ENCODE data around the gene MRC2.

DNA sequence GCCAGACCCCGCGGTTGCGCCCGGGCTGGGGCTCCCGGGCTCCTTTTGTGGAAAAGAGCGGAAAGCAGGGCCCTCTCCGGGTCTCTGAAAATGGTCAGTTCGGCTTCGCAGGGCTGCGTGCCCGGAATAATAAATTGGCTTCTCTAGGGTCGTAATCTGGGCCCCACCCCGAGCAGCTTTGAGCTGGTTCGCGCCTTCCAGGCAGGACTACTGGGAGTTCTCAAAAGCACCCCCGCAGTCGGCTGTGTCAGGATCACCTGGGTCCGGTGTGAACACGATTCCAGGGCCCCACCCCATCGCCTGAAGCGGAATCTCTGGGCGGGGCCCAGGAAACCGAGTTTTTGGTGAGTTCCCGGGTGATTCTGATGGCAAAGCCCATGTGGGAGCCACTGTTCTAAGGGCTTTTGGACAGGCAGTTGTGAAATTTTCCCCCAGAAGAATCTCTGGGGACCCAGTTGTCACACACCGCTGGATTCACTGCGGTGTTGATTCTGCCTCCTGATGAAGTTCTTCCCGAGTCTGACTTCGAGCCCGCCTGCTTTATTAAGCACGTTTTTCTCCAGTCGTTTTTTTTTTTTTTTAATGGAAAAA lies 77.0 kb downstream of the MRC2 start:
- TF ChIP-seq, protein P1, sequence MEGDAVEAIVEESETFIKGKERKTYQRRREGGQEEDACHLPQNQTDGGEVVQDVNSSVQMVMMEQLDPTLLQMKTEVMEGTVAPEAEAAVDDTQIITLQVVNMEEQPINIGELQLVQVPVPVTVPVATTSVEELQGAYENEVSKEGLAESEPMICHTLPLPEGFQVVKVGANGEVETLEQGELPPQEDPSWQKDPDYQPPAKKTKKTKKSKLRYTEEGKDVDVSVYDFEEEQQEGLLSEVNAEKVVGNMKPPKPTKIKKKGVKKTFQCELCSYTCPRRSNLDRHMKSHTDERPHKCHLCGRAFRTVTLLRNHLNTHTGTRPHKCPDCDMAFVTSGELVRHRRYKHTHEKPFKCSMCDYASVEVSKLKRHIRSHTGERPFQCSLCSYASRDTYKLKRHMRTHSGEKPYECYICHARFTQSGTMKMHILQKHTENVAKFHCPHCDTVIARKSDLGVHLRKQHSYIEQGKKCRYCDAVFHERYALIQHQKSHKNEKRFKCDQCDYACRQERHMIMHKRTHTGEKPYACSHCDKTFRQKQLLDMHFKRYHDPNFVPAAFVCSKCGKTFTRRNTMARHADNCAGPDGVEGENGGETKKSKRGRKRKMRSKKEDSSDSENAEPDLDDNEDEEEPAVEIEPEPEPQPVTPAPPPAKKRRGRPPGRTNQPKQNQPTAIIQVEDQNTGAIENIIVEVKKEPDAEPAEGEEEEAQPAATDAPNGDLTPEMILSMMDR (IDR thresholded peaks at IDR 0.05) = no peak
- TF ChIP-seq POLR2A (IDR thresholded peaks at IDR 0.05) = peak in 1 of 3 donors; percentile 36
